Stimulated activated CD4-positive, alpha-beta T cell treated with anti-CD3 and anti-CD28 coated beads, Interleukin-4, amount 100 ng/mL, for 1 hour (primary cell): Measurements from ENCODE around the gene LDHB.
"Not testable (repeated sequence)": the region's sequence is repeated elsewhere in the genome, so short reads cannot be mapped to it uniquely, and the experiment has no call there.

ENCODE experiments used
- DNase-seq: peaks from one replicate; pipeline ENCODE4 v3.0.0-alpha.2; 2020

Gene LDHB

DNA sequence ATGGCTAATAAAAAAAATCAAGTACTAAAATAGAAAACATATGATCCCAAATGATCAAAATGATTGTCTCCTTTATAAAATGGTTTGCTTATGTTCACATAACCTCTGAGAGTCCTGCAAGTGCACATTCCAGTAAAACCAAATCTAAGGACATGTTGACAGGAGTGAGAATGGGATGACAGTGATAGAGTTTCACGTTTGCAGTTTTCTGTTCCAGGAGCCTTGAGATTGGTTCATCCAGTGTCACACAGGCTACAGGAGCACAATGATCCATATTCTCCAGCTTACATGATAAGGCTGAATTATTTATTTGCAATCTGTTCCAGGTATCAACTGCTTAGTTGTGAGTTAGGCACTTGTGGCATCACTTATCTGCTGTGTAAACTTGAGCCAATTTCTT, 51.5 kb downstream of the LDHB start:
- DNase-seq: no peak

DNA sequence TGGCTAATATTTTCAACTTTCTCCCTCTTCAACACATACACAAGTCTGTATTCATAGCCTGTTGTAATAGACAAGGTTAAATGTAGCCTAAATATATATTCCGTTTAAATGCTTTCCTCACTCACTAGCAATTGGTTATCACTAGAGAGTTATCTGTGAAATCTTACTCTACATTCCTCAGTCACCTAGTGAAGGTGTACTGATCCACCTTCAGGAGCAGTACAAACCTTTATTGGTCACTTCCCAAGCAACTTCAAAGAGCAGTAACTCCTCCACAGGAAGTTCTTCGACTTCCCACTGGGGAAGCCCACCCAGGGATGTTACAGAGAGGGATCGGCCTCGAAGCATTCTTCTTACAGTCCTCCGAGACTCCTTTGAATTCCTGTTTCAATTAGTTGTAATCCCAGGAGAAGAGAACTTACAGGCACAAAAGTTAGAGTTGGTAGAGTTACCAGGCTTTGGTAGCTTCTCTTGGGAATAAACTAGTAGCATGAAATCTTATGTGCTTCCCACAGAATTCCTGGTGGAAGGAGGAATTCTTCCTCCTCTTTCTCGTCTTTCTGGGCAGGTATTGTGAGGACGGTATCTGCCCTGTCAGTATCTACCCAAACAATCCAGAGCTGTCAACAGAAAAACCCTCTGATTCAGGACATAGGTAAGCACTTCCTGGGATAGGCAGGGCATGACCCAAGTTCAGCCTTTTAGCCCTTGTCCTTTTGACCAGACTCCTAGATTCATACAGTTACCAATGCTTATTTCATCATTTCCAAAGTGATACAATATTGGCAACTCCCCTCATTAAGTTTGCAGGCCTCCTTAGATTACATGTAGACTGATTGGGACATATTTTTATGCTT, 53.2 kb downstream of the LDHB start, which contains the start of gene GYS2:
TSS of gene GYS2 (minus strand) at position 603 of the 857 bp plus-strand sequence. CDS start at position 348, 255 bp downstream.
- DNase-seq: no peak

- no peak for DNase-seq
Measured at GRCh38 chr12:21602774-21603173, 54.9 kb downstream of the LDHB start.

GRCh38 chr12:21600196-21600595, 57.4 kb downstream of the LDHB start:
- no peak for DNase-seq

DNA sequence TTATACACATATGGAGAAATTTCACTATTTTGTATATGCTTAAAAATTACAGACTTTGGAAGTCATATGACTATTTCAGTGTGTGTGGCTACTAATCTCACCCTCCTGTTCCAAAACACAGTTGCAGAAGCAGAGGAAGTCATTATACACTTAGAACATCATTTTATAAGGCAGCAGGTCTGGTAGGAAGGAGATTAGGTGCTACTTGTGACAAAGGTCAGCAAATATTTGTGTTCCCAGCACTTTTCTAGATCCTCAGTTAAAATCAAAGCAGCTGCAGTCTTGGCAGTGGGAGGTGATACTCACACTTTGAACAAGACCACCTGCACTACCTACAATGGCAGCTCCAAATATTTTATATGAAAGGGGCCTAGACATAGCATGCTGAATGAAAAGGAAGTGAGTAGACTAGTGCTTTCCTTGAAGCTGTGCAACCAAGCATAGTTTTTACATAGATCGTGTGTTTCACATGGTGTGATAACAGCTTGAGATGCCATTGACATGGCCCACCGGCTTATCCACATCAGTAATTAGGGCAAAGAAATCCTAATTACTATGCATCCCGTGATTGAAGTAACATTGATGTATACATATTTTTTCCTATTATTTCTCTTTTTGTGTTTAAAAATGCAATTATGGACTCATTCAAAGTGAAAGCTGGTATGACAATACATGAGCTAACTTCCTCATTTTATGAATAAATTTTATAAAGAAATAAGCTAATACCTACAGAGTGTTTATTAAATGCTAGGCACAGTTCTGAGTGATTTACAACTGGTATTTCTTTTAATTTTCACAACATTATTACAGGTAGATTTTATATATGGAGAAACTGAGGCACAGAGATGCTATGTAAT, 58.3 kb downstream of the LDHB start:
- no peak for DNase-seq

GRCh38 chr12:21598651-21599050, 59.0 kb downstream of the LDHB start:
- DNase-seq: no peak

GRCh38 chr12:21595356-21595755, 62.3 kb downstream of the LDHB start:
- DNase-seq: not testable (repeated sequence)

DNA sequence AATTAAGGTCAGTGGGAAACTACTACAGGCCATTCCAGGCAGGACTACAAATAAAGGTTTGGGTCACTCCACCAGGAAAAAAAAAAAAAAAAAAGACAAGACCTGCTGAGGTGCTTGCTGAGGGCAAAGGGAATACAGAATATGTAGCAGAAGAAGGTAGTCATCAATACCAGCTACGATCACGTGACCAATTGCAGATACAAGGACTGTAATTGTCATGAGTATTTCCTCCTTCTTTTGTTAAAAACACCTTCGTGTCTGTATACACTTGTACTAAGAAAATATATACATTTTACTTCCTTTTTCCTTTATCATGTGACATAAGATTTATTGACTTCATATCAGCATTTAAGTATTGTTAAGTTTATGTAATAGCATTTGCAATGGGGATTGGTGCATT, 72.2 kb downstream of the LDHB start:
- no peak for DNase-seq
